GM18867 (cell line): ENCODE data around the gene SH2D7.

Experiments used
- ATAC-seq: cut with Tn5 transposase; IDR thresholded peaks from one replicate; pipeline ENCODE4 v1.9.1; 2021; ENCODE audit warnings: mild to moderate bottlenecking, moderate library complexity; ENCODE audit not compliant: unreplicated experiment

The SH2D7 gene

GRCh38 chr15:78102741-78103140, 10.4 kb downstream of the SH2D7 start:
- no peak for ATAC-seq

- ATAC-seq = peak; percentile 75
These were observed 11.2 kb downstream of the SH2D7 start for GRCh38 chr15:78103406-78104118.

GRCh38 chr15:78104119-78104479, 11.7 kb downstream of the SH2D7 start:
- ATAC-seq = peak; percentile 9

GRCh38 chr15:78104566-78105475, 12.5 kb downstream of the SH2D7 start:
- ATAC-seq = no peak

- ATAC-seq = no peak
These were observed 13.3 kb downstream of the SH2D7 start for GRCh38 chr15:78105476-78106241.

GRCh38 chr15:78107471-78107870, 15.1 kb downstream of the SH2D7 start:
- no peak for ATAC-seq

GRCh38 chr15:78108300-78109084, 16.1 kb downstream of the SH2D7 start:
- ATAC-seq = peak; percentile 50

- ATAC-seq = no peak
These were observed 16.8 kb downstream of the SH2D7 start for GRCh38 chr15:78109156-78109555.

- ATAC-seq = no peak
These were observed 17.7 kb downstream of the SH2D7 start for GRCh38 chr15:78110096-78110495.

- ATAC-seq = no peak
These were observed 18.6 kb downstream of the SH2D7 start for GRCh38 chr15:78110916-78111475.

- ATAC-seq = no peak
These were observed 19.4 kb downstream of the SH2D7 start for GRCh38 chr15:78111788-78112187.

- ATAC-seq = no peak
These were observed 20.2 kb downstream of the SH2D7 start for GRCh38 chr15:78112551-78112950.

GRCh38 chr15:78120523-78120922, 28.2 kb downstream of the SH2D7 start:
- no peak for ATAC-seq

- no peak for ATAC-seq
These were observed 32.9 kb downstream of the SH2D7 start for GRCh38 chr15:78125267-78125666.

- ATAC-seq = no peak
These were observed 35.5 kb downstream of the SH2D7 start for GRCh38 chr15:78127882-78128281.

- no peak for ATAC-seq
These were observed 36.9 kb downstream of the SH2D7 start for GRCh38 chr15:78129077-78129750.

- no peak for ATAC-seq
These were observed 37.5 kb downstream of the SH2D7 start for GRCh38 chr15:78129751-78130287.

- no peak for ATAC-seq
These were observed 38.3 kb downstream of the SH2D7 start for GRCh38 chr15:78130466-78131294.
